Heart right ventricle (tissue), 16 donors: Measurements from ENCODE around the gene GAREM1. TPM values are rescaled to one million over a fixed set of nuclear protein-coding genes. Genes with fewer than 3 reads are reported as not detected.

ENCODE experiments used
- ATAC-seq, 8 donors: fragments of 200-7000 bp; cut with Tn5 transposase; one replicate each; pipeline ENCODE4 v1.9.1; 2020; ENCODE audit warnings: mild to moderate bottlenecking in 8 of 8, moderate library complexity in 8 of 8, moderate number of reproducible peaks in 1 of 8
- DNase-seq, 2 donors: peaks; one replicate each; pipeline ENCODE4 v3.0.0-alpha.2; 2020
- H3K27ac ChIP-seq, 10 donors: fragments of 200-600 bp; sonication (generic) in 2 of 10; one replicate each; pipeline versions ENCODE4 v1.5.0 to v1.8.0; 2020 to 2022; ENCODE audit warnings: mild to moderate bottlenecking in 3 of 10
- H3K27me3 ChIP-seq, 7 donors: fragments of 200-600 bp; one replicate each; pipeline ENCODE4 v1.8.0; 2021 to 2022; ENCODE audit warnings: mild to moderate bottlenecking in 2 of 7
- H3K36me3 ChIP-seq, 9 donors: fragments of 200-600 bp; sonication (generic) in 1 of 9; one replicate each; pipeline versions ENCODE4 v1.5.0 to v1.8.0; 2020 to 2022; ENCODE audit warnings: mild to moderate bottlenecking in 2 of 9
- H3K4me1 ChIP-seq, 9 donors: fragments of 200-600 bp; sonication (generic) in 1 of 9; one replicate each; pipeline versions ENCODE4 v1.5.0 to v1.8.0; 2020 to 2022; ENCODE audit warnings: mild to moderate bottlenecking in 4 of 9
- H3K4me3 ChIP-seq, 10 donors: fragments of 200-600 bp; sonication (generic) in 2 of 10; one replicate each; pipeline versions ENCODE4 v1.5.0 to v1.8.0; 2020 to 2022; ENCODE audit warnings: mild to moderate bottlenecking in 7 of 10, moderate library complexity in 2 of 10
- H3K9me3 ChIP-seq, 11 donors: fragments of 200-600 bp in 10 of 11; sonication (generic) in 2 of 11; one replicate each; pipeline versions ENCODE4 v1.5.0 to v1.8.0; 2013 to 2022; ENCODE audit warnings: mild to moderate bottlenecking in 2 of 11, control low read depth in 1 of 11, moderate library complexity in 1 of 11
- WGBS, 2 donors: extraction: QIAGEN DNeasy Blood & Tissue Kit; methylation state at CpG; one replicate each; pipeline ENCODE4 v1.1.7; 2013; ENCODE audit warnings: inconsistent platforms in 1 of 2; 5-methylcytosine and 5-hydroxymethylcytosine counted together
- intact Hi-C, 10 donors: fragments of 100-400 bp; cut with DNase I; formaldehyde crosslinking; loops; one replicate each; pipeline versions ENCODE4 v1.11.1 to v1.14.2; 2022
- polyA plus RNA-seq, 2 donors: library from polyadenylated mRNA; stranded (reverse); fragments of 200-250 nt; gene quantifications; one replicate each; pipeline ENCODE4 v1.2.3, GENCODE V29; 2013
- total RNA-seq, 10 donors: library from RNA; stranded (reverse); fragmentation: NEBNext Ultra II Directional in 3 of 10; extraction: Animal tissue kit (Norgen Biotek cat#: 25700) in 3 of 10; gene quantifications; one replicate each; pipeline versions ENCODE4 v1.2.1 to v1.2.4, GENCODE V29; 2021 to 2023
- TF ChIP-seq, protein P1 (sequence below), 9 donors: fragments of 200-600 bp; sonication (generic) in 2 of 9; IDR thresholded peaks; one replicate each; pipeline versions ENCODE4 v1.5.0 to v1.8.0; 2021 to 2022; ENCODE audit warnings: antibody characterized with exemption in 9 of 9, mild to moderate bottlenecking in 5 of 9, moderate library complexity in 1 of 9
- donor health status: Arrhythmogenic right ventricular cardiomyopathy.
- donor health status: ischemic (EF 13 %, LVEDD 7.1; RV severe dilation, severe dysfunction).
- donor health status: healthy with polysubstance abuse.
- donor health status: DM: no; HTN: yes; CAD: no.
- donor health status: DM: no; HTN: no; CAD: no.
- donor health status: ischemic (EF 25% LVEDD 6.9; RV normal size, moderate dysfunction).
- donor health status: ischemic (EF 25% LVEDD 5.7; RV mildly dilated, moderate dysfunction).
- donor health status: healthy.
- donor health status: DM: yes; HTN: yes; CAD: no.
- donor health status: Ischemic cardiomyopathy.
- donor health status: ischemic (EF 35%, LVEDD 5.7; RV mildly dilated, moderate dysfunction).
- donor health status: nonischemic (EF 11% LVEDD 7.7; RV severe dilation, severe dysfunction).
- donor health status: DM: yes; HTN: yes; CAD: no.
- donor health status: PGD.
- donor health status: ischemic (EF 29% LVEDD 5.4; RV normal size, mild dysfunction).
- donor health status: nonischemic (EF 23%, LVEDD 6.1; RV moderate dilation, normal function).

Gene GAREM1
- total and polyA plus RNA-seq, 12 donors = 2.4 to 26.1 (median 13.4) TPM

DNA sequence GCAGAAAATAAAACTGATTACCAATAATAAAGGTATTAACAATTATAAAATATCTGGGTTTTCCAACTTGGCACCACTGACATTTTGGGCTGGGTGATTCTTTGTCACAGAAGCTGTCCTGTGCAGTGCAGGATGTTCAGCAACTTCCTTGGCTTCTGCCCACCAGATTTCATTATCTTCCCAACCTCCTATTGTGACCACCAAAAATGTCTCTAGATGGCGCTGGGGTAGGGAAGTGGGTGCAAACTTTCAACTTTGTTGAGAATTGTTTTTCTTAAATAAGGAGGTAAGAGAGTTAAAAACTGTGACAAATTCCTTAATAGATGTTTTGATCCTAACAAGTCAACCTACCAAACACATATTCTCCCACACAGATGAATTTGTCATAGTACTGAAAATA is 90.1 kb downstream of the GAREM1 start:
- intact Hi-C loops = loop anchor here in 4 of 10 donors (5.0 to 10.0 kb wide), 3 partner anchors 42 to 87 kb away; no protein-coding TSS in a partner anchor
- no peaks in the 10 kb centered on the region for H3K9me3 ChIP-seq
- TF ChIP-seq, protein P1, sequence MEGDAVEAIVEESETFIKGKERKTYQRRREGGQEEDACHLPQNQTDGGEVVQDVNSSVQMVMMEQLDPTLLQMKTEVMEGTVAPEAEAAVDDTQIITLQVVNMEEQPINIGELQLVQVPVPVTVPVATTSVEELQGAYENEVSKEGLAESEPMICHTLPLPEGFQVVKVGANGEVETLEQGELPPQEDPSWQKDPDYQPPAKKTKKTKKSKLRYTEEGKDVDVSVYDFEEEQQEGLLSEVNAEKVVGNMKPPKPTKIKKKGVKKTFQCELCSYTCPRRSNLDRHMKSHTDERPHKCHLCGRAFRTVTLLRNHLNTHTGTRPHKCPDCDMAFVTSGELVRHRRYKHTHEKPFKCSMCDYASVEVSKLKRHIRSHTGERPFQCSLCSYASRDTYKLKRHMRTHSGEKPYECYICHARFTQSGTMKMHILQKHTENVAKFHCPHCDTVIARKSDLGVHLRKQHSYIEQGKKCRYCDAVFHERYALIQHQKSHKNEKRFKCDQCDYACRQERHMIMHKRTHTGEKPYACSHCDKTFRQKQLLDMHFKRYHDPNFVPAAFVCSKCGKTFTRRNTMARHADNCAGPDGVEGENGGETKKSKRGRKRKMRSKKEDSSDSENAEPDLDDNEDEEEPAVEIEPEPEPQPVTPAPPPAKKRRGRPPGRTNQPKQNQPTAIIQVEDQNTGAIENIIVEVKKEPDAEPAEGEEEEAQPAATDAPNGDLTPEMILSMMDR (IDR thresholded peaks at IDR 0.05) = no peak
- DNase-seq (no peak), ATAC-seq (no peak)
- H3K27ac ChIP-seq = no peak overlapping the region
- WGBS, 2 donors = 59 to 68% methylated on average over 1 of the region's 1 CpG
- peaks cover 0 to 36% (median 28%) of the 10 kb centered on the region in 9 donors for H3K4me1 ChIP-seq
- H3K4me3 ChIP-seq = no peak overlapping the region
- H3K36me3 ChIP-seq = no peaks in the 10 kb centered on the region
- no peaks in the 10 kb centered on the region for H3K27me3 ChIP-seq

DNA sequence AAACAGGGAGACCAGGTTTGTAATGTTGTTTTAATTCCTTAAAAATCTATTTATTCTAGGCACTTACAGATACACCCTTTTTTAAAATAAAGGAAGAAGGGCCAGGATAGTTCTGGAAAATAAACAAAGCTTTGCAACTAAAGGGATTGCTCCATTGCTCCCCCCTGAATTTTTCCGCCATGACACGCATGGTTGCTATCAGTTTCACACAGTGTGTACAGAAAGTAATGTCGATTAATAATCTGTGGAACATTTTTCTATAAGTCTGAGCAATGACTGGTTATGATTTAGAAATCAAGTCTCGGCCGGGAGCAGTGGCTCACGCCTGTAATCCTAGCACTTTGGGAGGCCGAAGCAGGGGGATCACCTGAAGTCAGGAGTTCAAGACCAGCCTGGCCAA is 90.8 kb downstream of the GAREM1 start:
- no peaks in the 10 kb centered on the region for H3K27me3 ChIP-seq
- no peak for ATAC-seq
- TF ChIP-seq, protein P1 (IDR thresholded peaks at IDR 0.05) = no peak
- H3K4me3 ChIP-seq = no peak overlapping the region
- no peak for DNase-seq
- H3K27ac ChIP-seq = no peak overlapping the region
- 90 to 92% methylated on average over 7 of the region's 7 CpGs for WGBS, 2 donors
- no peaks in the 10 kb centered on the region for H3K9me3 ChIP-seq
- intact Hi-C loops = loop anchor here in 5 of 10 donors (5.0 to 10.0 kb wide), 4 partner anchors 42 to 87 kb away; no protein-coding TSS in a partner anchor
- peaks cover 0 to 36% (median 22%) of the 10 kb centered on the region in 9 donors for H3K4me1 ChIP-seq
- no peaks in the 10 kb centered on the region for H3K36me3 ChIP-seq

DNA sequence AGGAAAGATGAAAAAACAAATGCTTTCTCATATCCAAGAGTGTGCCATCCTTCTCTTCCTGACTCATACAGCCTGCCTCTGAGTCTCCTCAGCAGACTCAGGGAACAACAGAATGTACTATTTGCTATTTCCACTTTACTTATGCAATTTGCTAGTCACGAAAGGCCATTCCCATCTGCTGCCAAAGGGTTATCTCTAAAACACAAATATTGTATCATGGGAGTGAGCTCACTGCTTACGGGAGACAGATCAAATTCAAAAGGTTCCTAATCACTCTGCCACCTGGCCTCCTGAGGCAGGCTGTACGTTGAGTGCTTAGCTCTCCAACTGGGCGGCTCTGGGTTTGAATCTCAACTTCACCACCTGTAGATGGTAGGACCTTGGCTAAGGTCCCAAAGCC is 92.0 kb downstream of the GAREM1 start:
- intact Hi-C loops = loop anchor here in 3 of 10 donors (10.0 kb wide), 2 partner anchors 74 to 86 kb away; no protein-coding TSS in a partner anchor
- DNase-seq = no peak
- H3K36me3 ChIP-seq = no peaks in the 10 kb centered on the region
- H3K4me1 ChIP-seq = peaks cover 0 to 46% (median 26%) of the 10 kb centered on the region in 9 donors
- peak in 7 of 8 donors; percentile 30 to 84 (median 70) for ATAC-seq
- TF ChIP-seq, protein P1 (IDR thresholded peaks at IDR 0.05) = no peak
- no peak overlapping the region for H3K4me3 ChIP-seq
- no peaks in the 10 kb centered on the region for H3K9me3 ChIP-seq
- peak overlapping the region in 6 of 10 donors; percentile 10 to 56 (median 32) for H3K27ac ChIP-seq
- WGBS, 2 donors = 18 to 33% methylated on average over 4 of the region's 4 CpGs
- no peaks in the 10 kb centered on the region for H3K27me3 ChIP-seq

DNA sequence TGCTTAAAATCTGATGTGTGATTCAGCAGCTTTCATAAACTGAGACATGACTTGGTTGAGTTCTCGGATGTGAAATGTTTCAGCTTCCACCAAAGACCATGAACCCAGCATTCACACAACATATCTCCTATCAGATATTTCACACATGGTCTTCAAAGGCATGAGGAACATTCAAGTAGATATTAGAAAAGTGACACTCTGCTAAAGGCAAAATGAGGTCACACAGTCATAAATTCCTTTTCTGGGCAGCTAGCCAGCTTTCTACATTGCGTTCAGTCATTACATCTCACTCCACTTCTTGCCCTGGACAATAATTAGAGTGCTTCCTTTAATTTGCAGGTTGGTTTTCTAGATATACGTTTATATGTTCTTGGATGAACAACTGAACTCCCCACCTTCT is 96.7 kb downstream of the GAREM1 start:
- Histone ChIP-seq H3K36me3 (no peaks in the 10 kb centered on the region), H3K27ac (peak overlapping the region in 3 of 10 donors; percentile 6 to 53 (median 52)), H3K27me3 (no peaks in the 10 kb centered on the region), H3K4me1 (peaks cover 0 to 50% (median 21%) of the 10 kb centered on the region in 9 donors), H3K4me3 (no peak overlapping the region), H3K9me3 (no peaks in the 10 kb centered on the region)
- peak in 6 of 8 donors; percentile 17 to 72 (median 50) for ATAC-seq
- WGBS, 2 donors = 20 to 21% methylated on average over 3 of the region's 3 CpGs
- intact Hi-C loops = loop anchor here in 3 of 10 donors (10.0 kb wide), 2 partner anchors 69 to 91 kb away; no protein-coding TSS in a partner anchor
- TF ChIP-seq, protein P1 (IDR thresholded peaks at IDR 0.05) = no peak
- peak in 1 of 2 donors; percentile 48 for DNase-seq
